ENCODE data around the gene CDNF.

The CDNF gene

DNA sequence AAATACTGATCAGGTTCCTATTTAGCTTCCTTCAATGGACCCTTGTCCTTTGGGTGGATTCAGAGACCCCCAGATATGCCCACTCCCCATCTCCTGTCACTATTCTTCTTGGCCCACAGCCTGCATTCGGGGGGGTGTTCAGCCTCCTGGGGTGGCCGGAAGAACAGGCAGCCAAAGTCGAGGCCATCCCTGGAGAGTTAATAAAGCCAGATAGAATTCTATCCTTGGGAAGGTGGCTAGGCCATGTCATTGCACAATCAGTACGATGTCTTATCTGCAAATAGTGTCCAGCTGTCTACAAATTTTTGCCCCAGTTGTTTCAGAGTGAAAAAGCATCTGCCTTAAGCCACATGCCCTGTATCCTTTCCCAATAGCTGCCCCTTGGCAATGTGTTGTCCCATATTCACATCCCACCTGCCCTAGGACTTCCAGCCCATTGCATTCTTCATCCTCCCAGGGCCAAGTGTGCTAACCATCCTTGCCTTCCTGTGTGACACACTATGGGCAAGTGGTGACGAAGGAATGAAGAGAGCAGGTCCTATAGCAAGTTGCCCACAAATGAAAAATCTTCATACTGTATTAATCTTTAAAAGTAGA, 53.3 kb downstream of the CDNF start:
- DNase-seq = no peak

DNA sequence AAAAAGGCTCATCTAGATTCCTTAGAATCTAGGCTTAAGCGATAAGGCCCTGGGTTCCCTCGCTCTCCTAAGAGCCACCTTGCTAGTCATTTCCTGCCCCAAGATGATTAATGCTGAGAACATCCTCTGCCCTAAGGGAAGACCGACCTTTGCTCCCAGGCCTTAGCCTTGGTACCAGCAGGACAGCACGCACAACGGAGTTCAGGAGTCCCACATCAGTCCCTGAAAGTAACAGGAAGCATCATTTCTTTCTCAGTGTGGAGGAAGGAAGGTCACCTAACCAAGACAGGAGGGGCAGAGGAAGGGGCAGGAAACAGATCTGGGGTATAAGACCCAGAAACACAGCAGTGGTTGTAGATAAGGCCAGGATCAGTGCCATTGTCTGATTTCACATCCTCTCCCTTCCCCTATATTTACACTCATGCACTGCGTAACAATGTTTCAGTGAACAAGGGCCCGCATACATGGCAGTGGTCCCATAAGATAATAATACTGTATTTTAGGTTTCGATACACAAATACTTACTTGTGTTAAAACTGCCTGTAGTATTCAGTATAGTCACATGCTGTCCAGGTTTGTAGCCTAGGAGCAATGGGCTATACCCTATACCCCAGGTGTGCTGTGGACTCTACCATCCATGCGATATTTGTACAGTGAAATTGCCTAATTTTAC, 55.0 kb downstream of the CDNF start:
- peak; percentile 89 for DNase-seq

DNA sequence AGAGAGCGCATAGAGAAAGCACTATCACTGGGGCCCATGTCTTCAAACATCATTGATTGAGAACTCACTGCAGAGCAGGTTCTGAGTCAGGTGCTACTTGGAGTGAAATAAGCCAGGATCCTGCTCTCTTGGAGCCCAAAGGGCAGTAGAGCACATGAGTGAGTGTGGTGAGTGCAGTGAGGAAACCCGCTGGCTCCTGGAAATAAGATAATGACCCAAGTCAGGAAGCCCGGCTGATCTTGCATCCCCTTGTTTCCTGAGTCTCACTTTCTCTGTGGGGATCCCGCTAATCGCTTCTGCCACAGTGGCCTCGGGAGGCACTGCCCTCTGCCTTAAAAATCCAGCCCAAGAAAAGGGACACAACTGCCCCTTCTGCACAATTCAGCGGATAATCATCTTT, 56.1 kb downstream of the CDNF start:
- DNase-seq = no peak

DNA sequence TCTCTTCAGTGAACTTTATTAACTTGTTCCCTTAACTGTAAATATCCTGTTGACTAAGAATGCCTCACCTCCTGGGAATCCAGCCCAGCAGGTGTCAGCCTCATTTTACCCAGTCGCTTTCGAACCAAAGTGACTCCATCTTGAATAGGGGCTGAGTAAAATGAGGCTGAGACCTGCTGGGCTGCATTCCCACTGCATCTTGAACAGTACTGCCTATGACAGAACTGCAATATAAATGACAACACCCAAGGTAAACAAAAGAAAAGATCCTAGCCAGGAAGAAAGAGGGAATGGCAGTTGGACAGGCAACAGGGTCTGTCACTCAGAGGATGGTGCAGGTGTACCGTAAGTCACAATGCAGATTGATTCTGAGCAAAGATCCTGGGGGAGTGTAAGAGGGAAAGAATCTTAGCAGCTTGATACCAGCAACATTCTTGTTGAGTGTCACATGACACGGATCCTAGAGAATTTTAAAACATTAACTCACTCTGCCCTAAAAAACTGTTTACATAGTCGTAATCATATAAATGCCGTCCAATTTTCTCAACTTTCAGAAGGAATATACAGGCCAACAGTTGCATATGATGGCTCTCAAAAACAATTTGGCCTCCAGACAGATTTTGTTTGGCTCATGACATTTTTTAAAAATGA, 58.7 kb downstream of the CDNF start:
- DNase-seq = peak; percentile 15

DNA sequence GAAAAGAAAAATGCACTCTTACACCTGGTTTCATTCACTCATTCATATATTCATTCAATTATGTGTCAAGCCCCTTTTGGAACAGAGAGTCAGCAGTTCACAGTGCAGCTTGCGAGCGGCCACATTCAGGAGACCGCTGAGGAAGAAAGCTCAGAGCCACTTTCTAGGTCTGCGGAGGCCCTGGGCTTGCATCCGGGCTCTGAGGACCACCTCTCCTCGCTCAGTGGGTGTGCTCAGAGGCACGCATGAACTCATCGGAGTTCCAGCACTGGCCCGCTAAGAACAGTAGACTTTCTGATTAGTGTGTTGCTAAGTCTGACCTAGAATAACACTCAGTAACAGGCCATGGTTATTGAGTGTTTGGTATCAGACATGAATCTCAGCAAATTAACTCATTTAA, 61.3 kb downstream of the CDNF start:
- DNase-seq = no peak

DNA sequence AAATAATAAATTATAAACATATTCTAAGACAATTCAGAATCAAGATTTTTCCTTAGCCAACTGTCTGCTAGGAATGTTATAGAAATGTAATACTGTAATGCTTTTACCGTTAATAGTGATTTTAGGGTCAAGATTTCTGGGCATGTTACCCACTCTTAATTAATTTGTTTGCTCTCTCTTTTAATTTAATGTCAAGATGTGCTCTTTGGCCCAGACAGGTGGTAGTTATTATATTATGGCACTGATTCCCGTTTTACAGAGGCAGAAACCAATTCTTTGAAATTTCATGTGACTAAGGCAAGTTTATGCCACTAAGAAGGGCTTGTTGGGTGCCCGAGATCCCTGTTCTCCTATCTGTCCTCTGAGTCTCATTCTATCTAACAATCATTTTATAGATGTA, 62.2 kb downstream of the CDNF start:
- no peak for DNase-seq

DNA sequence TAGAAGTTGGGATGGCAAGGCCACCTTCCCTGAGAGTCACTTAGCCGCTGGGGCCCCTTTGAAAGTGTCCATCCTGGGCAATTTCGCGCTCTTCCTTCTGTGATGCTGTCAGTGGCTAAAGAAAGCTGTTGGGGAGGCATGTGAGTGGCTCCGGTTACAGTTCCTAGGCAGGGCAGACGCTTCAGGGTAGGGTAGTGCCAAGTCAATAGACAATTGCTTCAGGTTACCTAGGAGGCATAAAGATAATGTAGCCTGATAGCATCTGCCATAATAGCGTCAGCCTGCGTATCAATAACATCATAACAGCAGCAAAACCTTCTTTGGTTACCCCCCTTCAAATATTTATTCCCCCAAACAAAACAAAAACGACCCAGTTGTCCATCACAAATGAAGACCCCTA, 63.0 kb downstream of the CDNF start, which contains the start of gene FAM107B:
FAM107B (minus strand) TSS at position 101 of the 400 bp plus-strand sequence. CDS start 234 bp downstream, outside the sequence.
- no peak for DNase-seq

DNA sequence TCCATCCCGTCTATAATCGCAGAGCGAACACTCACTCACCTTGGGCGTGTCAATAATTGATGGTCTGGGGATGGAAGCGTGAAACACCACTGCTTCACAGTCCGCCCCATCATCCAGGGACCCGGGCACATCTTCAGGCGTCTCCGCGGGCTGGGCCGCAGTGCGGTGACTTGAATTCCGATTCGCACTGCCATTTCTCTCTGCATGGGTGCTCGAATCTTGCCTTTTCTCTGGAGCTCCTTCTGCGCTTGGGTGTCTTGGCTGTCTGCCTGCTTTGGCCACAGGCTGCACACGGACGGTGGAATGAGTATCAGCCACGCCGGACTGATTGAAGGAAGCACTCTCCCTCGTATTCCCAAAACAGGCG, 63.6 kb downstream of the CDNF start:
- DNase-seq = no peak

DNA sequence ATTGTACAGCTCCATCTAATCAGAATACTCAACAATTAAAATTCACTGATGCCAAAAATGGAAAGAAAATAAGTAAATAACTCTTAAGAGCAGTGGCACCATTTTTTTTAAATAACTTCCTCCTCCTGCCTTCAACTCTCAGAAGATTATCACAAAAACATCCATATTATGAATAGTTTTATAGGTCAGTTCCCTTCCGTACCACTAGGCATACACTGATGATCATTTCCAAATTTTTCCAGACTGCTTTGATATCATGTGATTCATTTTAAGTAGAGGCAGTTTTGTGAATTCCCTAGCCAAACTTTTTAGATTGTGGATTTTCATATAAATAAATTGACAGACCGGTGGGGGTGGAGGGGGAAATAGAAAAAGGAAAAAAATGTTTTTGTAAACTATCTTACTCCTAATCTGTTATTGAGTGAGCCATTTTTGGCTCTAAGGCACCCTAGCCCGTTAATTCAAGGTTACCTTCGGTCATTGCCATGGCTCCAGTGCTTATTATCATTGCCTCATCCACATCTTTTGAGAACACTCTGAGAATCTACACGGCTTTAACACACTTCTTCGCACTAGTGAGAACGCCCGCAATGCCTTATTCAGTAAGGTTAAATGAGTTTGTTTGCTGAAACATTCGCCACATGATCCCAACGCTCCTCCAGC, 64.2 kb downstream of the CDNF start:
- no peak for DNase-seq

DNA sequence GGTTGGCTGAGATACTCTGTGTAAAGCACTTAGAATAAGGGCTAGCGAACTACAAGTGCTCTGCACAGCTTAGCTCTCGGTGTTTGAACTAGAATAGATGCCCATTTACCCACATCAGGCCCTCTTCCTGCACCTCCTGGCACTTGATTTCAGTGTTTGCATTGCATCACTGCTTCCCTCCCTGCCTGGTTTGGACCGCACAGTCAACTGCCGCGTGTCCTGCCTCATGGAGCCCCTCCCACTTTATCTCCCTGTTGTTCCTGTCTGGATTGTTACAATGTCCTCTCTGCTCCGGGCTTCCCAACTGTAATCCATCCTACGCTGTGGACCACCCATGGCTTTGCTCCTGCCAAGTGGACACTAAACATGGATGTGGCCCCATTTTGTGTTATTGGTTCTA, 65.4 kb downstream of the CDNF start:
- DNase-seq = no peak

DNA sequence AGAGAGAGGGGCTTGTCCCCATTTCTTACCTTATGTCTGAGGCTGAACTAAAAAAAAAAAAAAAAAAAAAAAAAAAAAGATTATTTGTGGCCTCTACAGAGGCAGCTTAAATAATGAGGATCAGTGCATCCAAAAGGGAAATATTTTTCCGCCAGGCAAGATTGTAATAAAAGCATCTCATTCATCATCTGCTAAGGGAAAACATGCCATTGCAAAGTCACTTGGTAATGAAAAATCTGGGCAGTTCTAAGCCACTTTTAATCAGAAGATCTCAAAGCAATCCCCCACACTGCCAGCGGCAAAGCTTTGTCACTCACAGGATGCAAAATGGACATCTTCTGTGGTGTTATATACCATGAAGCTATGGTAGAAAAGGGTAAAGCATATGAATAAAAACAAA, 66.9 kb downstream of the CDNF start:
- no peak for DNase-seq
